Femur (tissue), 1 donor: ENCODE data around the gene BLOC1S5.

Source experiments
- DNase-seq: peaks from one replicate; pipeline ENCODE4 v3.0.0-alpha.2; 2017

The BLOC1S5 gene, protein sequence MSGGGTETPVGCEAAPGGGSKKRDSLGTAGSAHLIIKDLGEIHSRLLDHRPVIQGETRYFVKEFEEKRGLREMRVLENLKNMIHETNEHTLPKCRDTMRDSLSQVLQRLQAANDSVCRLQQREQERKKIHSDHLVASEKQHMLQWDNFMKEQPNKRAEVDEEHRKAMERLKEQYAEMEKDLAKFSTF

DNA sequence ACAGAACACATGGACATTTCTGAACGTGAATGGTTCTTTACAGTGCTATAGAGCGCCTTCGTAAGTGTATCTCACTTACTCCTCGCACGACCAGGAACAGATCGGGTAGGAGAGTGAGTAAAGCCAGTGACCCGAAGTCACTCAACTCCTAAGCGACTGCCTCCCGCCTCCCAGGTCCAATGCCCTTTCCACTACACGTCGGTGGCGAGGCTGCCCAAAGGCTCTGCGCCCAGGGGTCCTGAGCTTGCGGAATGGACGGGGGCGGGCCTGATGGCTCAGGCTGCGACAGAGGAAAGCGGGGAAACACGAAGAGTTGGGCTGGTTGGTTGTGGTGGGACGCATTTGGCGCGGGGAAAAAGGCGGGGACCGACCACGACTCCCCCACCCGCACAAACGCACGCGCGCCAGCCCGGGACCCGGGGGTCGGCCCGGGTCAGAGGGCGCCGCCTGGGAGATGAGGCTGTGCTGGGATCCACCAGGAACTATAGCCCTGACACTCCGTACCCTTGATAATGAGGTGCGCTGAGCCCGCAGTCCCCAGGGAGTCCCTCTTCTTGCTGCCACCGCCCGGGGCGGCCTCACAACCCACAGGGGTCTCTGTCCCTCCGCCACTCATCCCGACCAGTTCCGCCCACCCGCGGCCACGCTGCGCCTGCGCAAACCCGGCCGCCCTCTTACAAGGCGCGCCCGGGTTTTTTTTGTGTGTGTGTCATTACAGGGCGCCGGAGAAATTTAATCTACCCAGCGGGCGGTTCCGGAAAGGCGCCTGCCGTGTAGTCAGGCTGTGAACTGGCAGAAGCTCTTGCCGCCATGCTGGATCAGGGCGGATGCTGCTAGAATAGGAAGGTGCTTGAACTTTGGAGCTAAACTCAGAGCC is at the start of gene BLOC1S5:
TSS of gene BLOC1S5 (minus strand) at position 629 of the 877 bp plus-strand sequence. CDS start at position 616, 13 bp downstream.
- DNase-seq = peak; percentile 98

- no peak for DNase-seq
These were observed 49.0 kb upstream of the BLOC1S5 start for GRCh38 chr6:8113131-8113654.

DNA sequence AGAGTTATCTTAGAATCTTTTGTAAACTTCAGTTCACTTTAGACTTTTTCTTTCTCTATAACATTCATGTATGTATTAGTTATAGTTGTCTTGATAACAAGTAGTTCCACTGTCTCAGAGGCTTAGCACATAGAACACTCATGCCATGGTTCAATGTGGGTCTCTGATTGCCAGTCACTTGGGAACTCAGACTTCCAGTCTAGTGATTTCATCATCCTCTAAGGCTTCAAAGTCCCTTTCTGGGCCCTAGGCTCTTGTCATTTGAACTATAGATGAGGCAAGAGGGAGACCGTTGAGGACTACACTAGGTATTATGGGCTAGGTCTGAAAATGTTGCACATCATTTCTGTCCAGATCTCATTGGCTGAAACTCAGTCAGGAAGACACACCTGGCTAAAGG is 46.5 kb upstream of the BLOC1S5 start:
- DNase-seq = no peak

DNA sequence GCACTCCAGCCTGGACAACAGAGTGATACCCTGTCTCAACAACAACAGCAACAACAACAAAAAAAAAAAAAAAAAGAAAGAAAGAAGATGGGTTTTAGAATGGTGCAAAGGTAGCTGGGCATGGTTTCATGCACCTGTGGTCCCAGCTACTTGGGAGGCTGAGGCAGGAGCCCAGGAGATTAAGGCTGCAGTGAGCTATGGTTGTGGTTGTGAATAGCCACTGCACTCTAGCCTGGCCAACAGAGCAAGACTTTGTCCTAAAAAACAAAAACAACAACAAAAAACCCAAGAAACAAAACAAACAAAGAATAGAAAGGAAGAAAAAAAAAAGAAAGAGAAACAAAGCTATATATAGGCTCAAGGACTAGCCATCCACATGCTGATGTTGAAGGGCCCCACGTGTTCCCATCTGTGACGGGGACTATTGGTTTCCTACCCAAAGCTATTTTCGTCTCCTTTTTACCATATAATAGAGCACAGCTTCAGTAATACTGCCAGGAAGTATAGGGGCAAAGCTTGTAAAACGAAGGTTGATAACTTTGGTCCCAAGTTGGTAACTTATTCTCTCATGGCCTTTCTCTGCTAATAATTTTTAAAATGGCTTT is 46.0 kb upstream of the BLOC1S5 start:
- no peak for DNase-seq

GRCh38 chr6:8108759-8109539 is 44.8 kb upstream of the BLOC1S5 start:
- DNase-seq = no peak

DNA sequence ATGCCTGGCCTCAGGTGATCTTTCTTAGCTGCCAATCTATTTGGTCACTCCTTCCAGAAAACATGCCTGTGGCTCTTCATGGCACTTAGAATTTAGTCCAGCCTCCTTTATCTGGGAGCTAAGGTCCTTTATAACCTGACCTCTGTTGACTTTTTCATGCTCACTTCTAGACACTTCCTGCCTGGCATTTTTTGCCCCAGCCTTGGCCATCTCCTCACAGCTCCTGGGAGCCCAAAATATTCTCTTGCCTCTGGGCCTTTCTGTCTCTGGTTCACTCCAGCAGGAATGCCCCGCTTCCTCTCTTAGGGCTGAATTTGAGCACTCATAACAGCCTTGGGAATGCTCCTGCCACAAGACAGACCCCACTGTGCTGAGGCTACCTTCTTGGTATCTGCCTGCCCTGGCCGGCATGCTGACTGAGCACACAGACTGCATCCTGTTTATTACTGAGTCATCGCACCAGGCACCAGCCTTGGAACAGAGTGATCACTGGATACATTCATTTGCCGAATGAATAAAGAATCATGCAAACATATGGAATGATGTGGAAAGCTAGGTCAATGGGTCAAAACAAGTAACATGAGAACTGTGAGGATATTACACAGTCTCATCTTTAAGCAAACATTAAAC is 44.0 kb upstream of the BLOC1S5 start:
- DNase-seq = no peak

DNA sequence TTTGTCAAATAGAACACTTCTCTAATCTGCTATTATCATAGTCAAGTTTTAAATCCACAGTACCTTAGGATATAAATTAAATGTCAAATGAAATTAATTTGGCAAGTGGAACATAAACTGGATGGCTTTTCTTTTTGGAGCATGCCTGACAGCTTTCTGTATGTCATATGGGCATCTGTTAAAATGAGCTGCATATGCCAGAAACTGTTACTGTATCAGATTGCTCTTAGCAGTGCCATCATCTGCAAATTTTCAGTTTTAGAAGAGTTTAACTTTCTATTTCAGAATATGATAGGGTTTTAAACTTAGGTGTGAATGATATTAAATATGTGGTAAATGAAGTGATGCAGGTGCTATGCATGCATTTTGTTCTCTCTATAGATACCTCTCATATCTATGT is 41.6 kb upstream of the BLOC1S5 start:
- DNase-seq = no peak

DNA sequence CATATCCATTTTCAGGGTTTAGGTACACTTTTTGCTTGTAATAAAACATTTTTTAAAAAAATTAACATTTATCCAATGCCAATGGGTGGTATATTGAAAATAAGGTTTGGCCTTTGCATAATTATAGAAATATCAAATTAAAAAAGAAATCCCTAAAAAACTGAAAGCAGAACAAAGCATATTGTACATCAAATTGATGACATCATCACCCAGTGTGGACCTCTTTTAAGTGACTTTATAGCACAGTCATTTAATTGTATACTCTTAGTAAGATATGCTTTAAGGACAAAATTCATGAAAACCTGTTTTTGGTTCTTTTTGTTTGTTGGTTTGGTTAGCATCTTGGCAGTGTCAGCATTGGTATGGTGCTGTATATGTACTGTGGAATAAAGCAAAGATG is 39.5 kb upstream of the BLOC1S5 start:
- DNase-seq = no peak

GRCh38 chr6:8102122-8102958 is 38.2 kb upstream of the BLOC1S5 start, which contains the start of gene EEF1E1:
TSS of gene EEF1E1 (minus strand) at chr6:8102548. CDS start at chr6:8102521, 27 bp downstream.
- peak; percentile 96 for DNase-seq

DNA sequence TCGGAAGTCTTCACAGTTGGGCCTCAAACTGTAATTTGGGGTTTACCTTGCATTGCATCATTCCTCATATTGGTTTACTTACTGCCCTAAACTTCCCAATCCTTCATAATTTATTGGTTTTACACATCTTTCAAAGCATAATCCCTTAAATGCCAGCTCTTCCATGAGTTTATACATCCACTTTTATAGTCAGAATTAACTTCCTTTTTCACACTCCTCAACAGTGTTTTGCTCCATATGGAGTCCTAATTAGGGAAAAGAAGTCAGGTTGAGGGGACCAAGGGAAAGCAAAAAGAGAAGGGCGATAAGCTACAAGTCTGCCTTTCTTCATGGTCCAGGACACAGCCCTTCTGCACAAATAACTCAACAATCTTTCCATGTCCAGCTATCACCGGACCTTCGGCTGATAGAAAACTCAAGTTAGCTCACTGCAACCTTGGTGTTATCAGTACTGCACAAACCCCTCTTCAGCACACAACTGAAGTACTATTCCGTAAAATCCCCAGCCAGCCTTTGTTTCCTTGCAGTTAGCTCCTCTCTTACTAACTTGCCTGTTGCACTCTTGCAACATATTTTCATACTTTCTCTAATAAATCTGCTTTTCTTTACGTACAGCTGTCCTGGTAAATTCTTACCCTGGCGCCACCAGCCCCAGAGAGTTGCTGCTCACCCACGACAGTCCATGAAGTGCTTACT is 36.1 kb upstream of the BLOC1S5 start:
- no peak for DNase-seq

GRCh38 chr6:8090650-8091049 is 26.5 kb upstream of the BLOC1S5 start:
- DNase-seq = no peak

DNA sequence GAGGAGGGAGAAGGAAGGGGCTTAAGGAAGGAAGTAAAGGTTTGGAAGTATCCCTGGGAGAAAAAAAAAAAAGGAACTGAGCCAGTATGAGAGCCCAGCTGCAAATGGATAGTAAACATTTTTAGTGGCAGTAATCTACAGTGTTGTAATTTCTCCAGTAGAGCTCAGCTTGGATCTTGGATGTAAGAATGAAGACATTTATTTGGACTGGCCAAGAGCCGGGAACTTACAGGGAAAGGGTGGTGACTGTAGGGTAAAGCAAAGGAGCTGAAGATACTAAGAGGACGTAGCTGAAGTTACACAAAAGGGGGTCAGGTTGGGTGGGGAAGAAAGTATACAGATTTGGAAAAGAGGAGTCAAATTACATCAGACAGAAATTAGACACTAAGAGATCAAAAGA is 24.7 kb upstream of the BLOC1S5 start:
- DNase-seq = no peak

- DNase-seq = no peak
These were observed 23.9 kb upstream of the BLOC1S5 start for GRCh38 chr6:8087870-8088754.

DNA sequence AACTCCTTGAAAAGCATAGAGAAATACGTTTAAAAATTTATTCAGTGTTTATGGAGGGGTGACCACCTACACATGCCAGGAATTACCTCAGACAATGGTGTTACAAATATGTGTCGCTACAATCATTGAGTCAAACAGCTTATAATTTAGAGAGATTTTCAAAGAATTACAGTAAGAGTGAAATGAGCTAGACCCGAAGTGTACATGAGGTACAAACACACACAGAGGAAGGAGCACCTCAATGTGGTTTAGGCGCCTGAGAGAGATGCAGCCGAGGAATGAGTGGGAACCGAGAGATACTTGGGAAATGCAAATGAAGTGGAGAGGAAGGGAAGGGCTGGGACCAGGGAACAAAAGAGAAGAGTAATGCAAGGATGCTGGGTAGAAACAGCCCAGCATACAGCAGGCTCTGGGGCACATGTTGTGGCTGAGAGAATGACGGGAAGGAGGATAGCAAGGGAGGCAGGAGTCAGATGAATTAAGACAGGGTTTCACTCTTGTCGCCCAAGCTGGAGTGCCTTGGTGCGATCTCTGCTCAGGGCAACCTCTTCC is 22.6 kb upstream of the BLOC1S5 start:
- DNase-seq = no peak

GRCh38 chr6:8085053-8085511 is 20.9 kb upstream of the BLOC1S5 start:
- no peak for DNase-seq

DNA sequence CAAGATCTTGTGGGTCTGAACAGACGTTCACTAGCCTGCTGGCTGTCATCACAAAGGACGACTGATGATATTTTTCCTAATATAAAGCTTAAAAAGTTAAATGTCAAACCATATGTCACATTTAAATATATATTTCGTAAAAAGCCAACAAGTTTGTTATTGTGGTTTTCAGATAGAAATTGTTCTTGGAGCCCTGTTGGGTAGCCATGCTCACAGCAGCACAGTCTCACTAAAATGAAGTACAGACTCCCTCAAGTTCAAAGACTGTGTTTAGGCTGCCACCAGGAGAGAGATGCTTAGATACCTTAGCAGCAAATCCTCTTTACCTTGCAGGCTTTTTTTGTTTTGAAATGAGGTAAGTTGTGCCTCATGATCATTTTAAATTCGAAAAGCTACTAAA is 20.4 kb upstream of the BLOC1S5 start:
- DNase-seq = no peak

- DNase-seq = no peak
These were observed 19.0 kb upstream of the BLOC1S5 start for GRCh38 chr6:8082954-8083858.

GRCh38 chr6:8082572-8082953 is 18.4 kb upstream of the BLOC1S5 start:
- no peak for DNase-seq
